GM21717 (cell line): ENCODE measurements around the gene ARHGEF11.
"Not testable (repeated sequence)": the region's sequence is repeated elsewhere in the genome, so short reads cannot be mapped to it uniquely, and the experiment has no call there.

Source experiments
- ATAC-seq: cut with Tn5 transposase; IDR thresholded peaks from one replicate; pipeline ENCODE4 v1.9.1; 2021; ENCODE audit warnings: mild to moderate bottlenecking, moderate library complexity; ENCODE audit not compliant: unreplicated experiment

The ARHGEF11 gene, protein sequence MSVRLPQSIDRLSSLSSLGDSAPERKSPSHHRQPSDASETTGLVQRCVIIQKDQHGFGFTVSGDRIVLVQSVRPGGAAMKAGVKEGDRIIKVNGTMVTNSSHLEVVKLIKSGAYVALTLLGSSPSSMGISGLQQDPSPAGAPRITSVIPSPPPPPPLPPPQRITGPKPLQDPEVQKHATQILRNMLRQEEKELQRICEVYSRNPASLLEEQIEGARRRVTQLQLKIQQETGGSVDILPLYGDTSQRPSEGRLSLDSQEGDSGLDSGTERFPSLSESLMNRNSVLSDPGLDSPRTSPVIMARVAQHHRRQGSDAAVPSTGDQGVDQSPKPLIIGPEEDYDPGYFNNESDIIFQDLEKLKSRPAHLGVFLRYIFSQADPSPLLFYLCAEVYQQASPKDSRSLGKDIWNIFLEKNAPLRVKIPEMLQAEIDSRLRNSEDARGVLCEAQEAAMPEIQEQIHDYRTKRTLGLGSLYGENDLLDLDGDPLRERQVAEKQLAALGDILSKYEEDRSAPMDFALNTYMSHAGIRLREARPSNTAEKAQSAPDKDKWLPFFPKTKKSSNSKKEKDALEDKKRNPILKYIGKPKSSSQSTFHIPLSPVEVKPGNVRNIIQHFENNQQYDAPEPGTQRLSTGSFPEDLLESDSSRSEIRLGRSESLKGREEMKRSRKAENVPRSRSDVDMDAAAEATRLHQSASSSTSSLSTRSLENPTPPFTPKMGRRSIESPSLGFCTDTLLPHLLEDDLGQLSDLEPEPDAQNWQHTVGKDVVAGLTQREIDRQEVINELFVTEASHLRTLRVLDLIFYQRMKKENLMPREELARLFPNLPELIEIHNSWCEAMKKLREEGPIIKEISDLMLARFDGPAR (N-terminal part only)

DNA sequence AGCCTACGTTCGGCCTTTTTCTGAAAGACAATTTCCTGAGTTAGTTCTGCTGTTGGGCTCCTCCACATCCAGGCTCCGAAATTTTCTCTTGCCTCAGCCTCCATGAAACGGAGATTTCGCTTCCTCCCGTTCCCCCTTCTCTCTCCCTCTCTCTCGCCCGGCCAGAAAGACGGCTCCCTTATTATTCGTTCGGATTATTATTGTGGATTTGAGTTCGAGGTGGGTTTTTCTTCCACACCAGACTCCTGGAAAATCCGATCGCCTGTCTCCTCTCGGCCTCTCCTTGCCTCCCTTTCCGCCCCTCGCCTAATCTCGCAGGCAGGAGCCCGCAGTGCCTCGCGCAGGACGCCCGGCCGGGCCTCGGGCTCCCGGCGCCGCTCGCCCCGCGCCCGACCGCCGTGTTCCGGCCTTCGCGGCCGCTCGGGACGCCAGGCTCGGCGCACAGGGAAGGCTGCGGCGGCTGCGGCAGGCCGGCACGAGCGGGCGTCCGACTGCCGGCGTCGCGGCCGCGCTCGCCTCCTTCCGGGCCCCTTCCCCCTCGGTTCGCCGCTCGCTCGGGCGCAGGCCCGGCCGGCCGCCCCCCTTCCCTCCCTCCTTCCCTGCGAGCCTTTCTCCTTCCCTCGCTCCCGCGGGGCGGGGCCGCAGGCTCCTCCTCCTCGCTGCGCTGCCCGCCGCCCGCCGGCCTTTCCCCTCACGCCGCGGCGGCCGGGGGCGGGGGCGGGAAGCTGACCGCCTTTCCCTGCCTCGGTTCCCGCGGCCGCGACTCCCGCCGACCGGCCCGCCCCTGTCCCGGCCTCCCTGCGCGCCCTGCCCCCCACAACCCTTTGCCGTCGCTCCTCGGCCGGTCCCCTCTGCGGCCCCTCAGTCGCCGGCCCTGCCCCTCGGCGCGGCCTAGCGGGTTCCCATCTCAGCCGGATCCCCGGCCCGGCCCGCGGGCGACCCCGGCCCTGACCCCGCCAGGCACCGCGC is at the start of gene ARHGEF11:
ARHGEF11 (minus strand) TSS at position 493 of the 969 bp plus-strand sequence. CDS start 1,412 bp downstream, outside the sequence.
- ATAC-seq: no peak

DNA sequence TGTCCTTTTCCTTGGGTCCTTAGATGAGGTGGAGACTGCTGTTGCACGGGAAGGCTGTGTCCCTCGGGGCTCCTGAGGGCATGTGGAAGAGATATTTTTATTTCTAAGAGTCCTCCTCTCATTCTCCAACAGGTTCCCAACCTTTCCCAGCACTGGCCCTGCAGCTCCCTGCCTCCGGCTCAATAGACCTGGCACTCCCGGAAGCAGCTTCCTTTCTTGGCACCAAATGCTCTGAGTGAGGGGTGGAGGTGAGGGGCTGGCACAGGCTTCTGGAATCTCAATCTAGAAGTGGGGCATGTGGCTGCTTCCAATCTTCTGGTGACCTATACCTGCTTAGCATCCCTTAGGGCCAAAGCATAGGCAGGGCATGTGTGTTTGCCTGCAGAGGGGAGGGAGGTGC is 49.5 kb upstream of the ARHGEF11 start:
- ATAC-seq: no peak

DNA sequence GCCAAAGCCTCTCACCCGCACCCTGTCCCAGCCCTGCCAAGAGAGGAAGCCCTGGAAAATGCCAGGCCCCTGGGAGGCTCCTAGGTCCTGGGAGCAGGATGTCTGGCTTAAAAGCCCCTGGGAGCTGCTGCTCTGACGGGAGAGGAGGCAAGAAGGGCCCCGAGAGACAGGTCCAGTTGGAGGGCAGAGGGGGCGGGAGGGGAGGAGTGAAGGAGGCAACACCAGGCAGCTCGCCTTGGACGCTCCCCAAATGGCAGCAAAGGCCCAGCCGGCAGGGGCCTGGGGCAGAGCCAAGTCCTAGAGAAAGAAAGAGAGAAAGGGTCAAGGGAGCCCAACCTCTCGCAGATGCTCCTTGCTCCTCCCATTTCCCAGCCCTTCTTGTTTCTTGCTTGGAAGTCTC is 47.3 kb upstream of the ARHGEF11 start:
- no peak for ATAC-seq

DNA sequence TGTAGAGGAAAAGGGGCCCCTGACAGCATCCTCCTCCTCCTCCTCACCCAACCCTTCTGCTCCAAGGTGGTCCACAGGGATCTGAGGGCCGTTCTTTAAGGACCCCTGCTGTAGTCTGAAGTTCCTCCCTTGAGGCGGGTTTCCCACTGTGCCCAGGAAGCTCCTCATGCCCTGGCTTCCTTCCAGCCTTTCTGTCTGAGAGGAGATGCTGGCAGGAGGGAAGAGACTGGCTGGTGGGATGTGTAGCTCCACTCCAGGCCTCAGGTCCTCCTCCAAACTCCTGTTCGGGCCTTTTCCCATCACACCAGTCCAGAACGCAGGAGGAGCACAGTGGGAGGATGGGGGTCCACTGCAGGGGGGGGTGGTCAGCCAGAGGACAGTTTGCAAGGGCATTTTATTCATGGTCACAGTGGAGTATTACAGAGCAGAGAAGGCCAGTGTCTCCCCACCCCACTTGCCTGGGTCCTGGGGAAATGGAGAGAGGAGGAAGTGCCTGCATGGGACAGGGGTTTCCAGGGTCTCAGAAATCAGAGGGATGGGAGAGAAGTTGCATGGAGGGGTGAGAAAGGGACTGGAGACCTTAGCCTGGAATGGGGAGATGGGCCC is 46.2 kb upstream of the ARHGEF11 start:
- ATAC-seq: no peak

DNA sequence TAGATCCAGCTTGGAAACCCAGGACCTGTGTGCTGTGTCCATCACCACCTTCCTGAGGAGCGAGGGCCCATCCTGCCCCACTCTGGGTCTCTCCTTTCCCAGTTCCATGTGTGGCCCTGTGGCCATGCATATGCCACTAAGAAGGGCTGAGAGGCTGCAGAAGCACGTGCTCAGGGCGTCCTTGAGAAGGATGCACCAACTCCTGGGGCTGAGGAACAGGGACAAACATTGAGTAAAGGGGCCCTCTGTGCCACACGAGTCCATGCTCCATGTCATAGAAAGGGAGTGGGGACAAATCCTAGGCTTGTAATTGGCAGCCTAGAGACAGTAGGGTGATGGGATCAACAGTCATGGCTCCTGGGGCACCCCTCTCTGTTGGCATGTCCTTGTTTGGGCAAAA is 45.6 kb upstream of the ARHGEF11 start:
- no peak for ATAC-seq

DNA sequence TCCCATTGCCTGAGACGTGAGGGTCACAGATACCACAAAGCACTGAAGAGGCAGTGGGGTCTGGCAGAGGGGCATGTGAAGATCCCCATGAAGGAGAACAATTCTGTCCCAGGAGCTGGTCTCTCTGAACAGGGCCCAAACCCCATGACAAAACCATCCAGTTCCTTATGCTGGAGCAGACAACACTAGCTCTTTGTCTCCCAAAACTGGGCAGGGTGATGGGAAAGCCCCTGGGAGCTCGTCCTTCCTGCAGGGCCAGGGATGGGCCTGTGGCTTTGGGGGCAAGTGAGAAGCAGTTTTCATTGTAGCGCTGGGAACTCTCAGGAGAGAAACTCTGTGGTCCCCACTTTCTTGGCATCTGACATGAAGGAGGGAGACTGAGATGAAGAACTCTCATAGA is 45.2 kb upstream of the ARHGEF11 start:
- ATAC-seq: no peak

DNA sequence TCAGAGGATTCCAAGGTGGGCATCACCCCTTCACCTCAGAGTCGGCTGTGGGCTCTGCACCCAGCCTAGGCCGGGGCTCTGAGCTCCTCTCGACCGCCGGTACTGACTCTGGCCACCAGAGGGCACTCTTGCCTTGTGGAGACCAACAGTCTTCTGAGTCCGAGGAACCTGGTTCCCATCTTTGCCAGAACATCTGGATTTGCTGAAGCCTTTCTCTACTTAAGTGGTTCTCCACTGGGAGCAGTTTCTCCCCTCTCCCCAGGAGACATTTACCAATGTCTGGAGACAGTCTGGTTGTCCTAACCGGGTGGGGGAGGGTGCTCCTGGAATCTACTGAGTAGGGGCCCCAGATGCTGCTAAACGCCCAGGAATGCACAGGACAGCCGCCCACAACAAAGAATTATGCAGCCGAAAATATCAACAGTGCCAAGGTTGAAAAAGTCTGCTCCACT is 44.7 kb upstream of the ARHGEF11 start:
- ATAC-seq: no peak

DNA sequence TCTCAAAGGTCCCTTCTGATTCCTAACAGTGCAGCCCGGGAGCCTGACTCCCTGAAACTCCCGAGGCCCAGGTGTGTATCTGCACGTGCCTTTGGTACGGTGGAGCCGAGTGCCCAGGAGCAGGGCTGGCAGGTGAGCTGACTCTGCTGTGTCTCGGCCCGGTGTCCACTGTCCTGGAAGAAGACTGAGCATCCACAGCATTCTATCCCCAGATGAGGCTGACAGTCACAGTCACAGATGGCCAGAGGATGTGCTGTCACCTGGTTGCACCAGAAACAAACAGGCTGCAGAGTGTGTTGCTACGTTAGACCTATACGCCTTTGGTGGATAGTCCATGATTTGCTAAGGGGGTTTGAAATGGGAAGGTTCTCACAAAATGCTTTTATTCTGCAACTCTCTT is 44.2 kb upstream of the ARHGEF11 start:
- no peak for ATAC-seq

DNA sequence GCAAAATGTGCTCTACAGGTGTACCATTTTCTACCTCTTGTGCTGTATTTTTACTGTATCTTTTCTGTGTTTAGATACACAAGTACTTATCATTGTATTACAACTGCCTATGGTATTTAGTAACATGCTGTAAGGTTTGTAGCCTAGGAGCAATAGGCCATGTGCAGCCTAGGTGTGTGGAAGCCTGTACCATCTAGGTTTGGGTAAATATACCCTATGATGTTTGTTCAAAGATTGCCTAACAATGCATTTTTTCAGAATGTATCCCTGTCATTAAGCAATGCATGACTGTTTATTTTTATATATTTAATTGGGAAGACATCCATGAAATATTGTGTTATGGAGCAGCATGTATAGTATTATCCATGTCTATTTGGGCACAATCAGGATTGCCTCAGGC is 43.1 kb upstream of the ARHGEF11 start:
- ATAC-seq: no peak

DNA sequence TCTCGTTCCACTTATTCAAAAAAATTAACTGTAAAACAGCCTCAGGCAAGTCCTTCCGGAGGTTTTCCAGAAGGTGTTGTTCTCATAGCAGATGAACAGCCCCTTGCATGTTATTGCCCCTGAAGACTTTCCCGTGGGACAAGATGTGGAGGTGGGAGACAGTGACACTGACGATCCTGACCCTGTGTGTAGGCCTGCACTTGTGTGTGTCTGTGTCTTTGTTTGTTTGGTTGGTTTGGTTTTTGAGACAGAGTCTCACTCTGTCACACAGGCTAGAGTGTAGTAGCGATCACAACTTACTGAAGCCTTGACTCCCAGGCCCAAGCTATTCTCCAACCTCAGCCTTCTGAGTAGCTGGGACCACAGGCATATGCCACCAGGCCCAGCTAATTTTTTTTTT is 41.5 kb upstream of the ARHGEF11 start:
- ATAC-seq: no peak

DNA sequence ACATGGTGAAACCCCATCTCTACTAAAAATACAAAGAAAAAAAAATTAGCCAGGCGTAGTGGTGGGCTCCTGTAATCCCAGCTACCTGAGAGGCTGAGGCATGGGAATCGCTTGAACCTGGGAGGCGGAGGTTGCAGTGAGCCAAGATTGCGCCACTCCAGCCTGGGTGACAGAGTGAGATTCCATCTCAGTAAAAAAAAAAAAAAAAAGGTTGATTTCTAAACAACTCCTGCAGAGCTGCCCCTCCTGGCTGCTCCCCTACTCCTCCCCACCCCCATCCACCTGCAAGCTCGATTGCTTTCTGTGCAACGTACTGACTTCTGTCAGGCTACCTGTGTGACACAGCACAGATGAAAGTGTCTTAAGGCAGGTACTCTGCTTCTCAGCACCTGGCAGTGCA is 40.8 kb upstream of the ARHGEF11 start:
- ATAC-seq: no peak

DNA sequence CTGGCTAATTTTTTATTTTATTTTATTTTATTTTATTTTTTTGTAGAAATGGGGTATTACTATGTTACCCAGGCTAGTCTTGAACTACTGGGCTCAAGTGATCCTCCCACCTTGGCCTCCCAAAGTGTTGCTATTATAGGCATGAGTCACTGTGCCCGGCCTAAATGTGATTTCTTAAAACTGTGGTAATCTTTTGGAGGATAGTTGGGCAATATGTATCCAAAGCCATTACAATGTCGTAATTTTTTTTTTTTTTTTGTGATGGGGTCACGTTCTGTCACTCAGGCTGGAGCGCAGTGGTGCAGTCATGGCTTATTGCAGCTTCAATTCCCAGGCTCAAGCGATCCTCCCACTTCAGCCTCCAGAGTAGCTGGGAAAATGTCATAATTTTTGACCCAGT is 39.9 kb upstream of the ARHGEF11 start:
- no peak for ATAC-seq

DNA sequence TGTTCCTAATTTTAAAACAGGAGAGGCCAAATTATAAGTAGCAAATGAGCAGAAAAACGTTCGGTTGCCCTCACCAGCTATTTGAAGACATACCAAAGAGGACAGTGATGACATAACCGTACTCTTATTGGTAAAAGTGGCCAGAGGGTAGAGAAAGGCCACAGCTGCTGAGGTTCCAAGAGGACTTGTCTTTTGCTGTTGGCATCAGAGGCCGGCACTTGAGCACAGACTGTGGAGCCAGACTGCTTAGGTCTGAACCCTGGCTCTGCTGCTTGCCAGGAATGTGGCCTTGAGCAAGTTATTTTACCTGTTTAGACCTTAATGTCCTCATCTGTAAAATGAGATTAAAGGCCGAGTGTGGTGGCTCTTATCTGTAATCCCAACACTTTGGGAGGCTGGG is 39.2 kb upstream of the ARHGEF11 start:
- no peak for ATAC-seq

DNA sequence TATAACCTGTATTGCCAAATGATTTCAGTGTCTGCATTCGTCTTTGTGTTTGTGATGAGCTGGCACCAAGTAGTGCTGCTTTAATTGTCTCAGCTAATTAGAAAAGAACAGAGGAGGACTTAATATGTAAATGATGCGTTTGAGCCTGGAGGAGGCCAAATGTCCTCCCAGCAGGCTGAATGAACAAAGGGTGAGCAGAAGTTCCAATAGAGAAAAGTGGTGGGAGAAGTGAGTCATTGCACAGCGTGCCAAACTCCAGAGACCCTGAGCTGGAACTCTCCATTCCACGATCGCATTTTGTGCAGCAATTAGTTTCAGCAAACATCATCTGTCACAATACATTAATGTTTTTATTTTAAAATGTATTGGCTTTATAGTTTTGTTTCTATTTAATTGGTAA is 36.2 kb upstream of the ARHGEF11 start:
- ATAC-seq: no peak

DNA sequence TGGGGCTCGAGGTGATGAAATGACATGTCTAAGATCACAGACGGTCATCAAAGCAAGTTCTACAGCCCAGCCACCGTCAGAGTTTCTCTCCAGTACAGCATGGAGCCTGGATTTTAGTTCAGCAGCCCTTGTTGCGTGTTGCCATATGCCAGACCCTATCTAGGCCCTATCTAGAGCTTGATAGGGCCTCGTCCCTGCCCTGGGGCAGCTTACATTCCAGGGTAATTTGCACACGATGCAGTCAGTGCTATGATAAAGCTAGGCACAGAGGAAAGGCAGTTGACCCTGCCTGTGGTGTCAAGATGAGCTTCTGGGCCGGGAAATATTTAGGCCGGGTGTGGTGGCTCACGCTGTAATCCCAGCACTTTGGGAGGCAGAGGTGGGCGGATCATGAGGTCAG is 35.2 kb upstream of the ARHGEF11 start:
- ATAC-seq: no peak

DNA sequence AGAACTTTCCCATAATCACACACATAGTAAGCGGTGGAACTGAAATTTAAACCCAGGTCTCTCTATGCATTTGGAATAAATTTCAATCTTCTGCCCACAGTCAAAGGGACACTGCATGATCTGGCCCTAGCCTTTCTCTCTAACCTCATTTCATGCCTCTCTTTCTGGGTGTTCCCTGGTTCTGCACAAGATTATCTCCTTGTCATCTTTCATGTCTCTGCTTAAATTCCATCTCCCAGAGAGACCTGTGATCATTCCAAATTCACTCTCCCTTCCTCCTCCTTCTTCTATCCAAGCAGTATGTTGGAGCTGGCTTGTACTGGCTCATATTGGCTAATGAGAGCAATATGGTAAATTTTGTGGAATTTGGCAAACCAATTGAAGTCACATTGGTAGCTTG is 31.9 kb upstream of the ARHGEF11 start:
- ATAC-seq: no peak

DNA sequence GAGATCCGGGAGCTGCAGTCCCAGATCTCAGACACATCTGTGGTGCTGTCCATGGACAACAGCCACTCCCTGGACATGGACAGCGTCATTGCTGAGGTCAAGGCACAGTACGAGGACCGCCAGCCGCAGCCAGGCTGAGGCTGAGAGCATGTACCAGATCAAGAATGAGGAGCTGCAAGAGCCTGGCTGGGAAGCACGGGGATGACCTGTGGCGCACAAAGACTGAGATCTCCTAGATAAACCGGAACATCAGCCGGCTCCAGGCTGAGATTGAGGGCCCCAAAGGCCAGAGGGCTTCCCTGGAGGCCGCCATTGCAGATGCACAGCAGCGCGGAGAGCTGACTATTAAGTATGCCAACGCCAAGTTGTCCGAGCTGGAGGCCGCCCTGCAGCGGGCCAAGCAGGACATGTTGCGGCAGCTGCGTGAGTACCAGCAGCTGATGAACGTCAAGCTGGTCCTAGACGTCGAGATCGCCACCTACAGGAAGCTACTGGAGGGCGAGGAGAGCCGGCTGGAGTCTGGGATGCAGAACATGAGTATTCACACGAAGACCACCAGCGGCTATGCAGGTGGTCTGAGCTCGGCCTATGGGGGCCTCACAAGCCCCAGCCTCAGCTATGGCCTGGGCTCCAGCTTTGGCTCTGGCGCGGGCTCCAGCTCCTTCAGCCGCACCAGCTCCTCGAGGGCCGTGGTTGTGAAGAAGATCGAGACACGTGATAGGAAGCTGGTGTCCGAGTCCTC is 28.6 kb upstream of the ARHGEF11 start:
- ATAC-seq: no peak

DNA sequence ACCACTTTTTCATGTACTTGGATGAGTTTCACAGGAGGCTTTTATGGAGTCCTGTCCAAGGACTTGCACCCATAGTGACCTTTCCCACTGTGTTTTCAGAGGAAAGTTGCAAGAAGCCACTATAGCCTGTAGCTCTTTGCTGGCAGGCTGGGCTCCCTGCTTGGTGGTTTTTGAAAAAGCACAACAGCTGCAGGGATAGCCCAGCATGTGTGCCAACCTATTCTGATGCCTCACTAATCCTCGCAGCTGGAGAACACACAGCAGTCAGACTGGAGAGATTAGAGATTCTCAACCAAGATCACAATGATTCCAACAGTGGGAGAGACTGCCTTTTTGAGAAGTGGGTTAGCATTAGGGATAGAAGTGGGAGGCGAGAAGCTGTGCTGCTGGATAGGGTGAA is 24.1 kb upstream of the ARHGEF11 start:
- ATAC-seq: no peak

DNA sequence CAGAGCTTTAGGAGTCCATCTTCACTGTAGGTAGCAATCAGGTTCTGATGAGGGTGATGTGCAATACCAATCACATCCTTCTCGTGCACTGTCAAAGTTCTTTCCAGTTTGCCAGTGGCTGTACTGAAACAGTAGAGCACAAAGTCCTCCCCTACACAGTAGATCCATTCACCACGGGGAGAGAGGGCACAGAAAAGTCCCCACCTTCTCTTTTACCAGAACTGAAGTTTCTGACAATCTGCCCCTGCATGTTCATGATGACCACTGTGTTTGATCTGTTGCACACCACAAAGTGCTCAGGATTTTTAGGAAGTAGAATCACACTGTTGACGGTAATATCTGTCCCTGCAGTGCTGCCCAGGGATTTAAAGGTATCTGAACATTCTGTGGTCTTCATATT is 13.7 kb upstream of the ARHGEF11 start:
- not testable (repeated sequence) for ATAC-seq

DNA sequence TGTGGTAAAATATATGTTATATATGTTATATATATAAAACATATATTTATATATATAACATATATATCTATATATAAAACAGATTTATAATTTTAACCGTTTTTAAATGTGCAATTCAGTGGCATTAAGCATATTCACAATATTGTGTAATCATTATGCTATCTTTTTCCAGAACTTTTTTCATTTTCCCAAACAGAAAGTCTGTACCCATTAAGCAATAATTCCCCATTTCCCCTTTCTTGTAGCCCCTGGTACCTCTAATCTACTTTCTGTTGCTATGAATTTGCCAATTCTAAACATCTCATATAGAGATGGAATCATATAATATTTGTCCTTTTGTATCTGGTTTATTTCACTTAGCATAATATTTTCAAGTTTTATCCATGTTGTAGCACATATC is 10.7 kb upstream of the ARHGEF11 start:
- ATAC-seq: no peak
